AG08395 (cell line): ENCODE measurements around the gene GUCD1.
"Not testable (repeated sequence)": the region's sequence is repeated elsewhere in the genome, so short reads cannot be mapped to it uniquely, and the experiment has no call there.

ENCODE experiments used
- DNase-seq: peaks from one replicate; pipeline ENCODE4 v3.0.0; 2012; ENCODE audit warnings: mixed read lengths, low spot score

Gene GUCD1

DNA sequence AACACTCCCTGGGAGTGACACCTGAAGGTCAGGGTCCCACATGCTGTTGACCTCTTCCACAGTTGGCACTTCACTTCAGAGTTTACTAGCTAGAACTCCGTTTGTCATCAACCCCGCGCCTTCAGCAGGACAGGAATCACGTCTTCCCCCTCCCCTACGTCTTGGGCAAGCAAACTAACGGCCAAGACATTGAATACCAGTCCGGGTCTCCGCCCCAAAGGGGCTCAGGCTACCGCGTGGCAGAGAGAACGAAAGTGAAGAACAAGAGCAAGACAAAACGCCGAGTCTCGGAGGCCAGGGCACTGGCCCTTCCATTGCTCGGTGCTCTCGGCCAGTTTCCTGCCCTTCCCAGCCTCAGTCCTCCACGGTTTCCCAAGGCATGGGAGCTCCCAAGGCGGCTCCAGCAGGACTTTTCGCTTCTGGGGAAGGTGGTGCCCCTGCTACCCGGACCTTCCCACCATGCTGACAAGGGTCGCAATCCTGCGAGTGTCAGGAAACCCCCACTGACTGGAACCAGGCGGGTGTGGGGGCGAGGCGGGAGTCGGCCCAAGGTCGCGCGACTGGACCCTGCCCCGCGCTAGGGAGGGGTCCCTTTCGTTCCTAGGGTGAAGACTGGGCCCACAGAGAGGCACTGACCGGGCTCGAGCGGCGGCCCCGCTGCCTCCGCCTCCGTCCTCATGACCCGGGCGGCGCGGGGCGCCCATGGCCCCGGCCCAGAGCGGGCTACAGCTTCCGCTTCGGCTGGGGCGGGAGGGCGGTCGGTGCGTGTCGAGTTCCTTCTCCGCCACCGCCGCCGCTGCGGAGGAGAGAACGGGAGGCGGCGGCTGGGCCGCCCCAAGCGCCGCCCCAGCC is at the start of gene GUCD1:
GUCD1 (minus strand) TSS at position 826 of the 852 bp plus-strand sequence; CDS start at position 679, 147 bp downstream.
- DNase-seq = peak; percentile 25

DNA sequence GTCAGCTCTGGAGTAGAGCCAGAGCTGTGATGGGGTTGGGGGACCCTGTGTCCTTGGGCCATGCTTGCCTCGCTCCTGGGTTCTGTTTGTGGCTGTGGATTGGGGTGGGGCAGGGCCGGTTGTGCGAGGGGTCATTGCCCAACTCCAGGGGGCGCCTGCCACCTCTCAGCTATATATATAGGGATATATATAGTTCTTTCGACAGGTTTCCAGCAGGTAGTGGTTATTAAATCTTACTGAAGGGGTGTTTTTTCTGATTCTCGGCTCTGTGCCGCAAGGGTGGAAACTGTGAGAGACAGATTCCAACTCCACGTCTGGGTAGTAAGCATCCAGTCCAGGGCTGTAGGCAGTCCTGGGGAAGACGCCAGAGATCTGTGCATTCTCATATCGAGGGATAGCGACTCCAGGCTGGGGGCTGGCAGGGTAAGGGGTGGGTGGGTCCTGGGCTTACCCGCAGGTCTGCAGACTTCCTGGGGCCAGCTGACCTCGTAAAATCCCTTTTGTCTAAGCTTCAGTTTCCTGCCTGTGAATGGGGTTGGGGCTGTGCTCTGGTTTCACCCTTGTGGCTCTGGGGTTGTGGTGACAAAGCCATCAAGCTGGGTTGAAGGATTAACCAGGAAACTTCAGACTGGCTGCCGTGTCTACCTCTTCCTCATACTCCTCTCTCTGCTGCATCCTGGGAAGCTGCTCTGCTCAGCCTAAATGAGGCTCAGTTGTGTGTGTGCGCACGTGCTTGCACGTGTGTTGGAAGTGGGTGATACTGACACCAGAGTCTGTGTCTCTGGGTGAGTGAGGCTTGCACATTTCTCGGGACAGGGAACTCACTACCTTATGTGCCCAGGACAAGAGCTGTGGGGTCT is 49.1 kb upstream of the GUCD1 start:
- not testable (repeated sequence) for DNase-seq

DNA sequence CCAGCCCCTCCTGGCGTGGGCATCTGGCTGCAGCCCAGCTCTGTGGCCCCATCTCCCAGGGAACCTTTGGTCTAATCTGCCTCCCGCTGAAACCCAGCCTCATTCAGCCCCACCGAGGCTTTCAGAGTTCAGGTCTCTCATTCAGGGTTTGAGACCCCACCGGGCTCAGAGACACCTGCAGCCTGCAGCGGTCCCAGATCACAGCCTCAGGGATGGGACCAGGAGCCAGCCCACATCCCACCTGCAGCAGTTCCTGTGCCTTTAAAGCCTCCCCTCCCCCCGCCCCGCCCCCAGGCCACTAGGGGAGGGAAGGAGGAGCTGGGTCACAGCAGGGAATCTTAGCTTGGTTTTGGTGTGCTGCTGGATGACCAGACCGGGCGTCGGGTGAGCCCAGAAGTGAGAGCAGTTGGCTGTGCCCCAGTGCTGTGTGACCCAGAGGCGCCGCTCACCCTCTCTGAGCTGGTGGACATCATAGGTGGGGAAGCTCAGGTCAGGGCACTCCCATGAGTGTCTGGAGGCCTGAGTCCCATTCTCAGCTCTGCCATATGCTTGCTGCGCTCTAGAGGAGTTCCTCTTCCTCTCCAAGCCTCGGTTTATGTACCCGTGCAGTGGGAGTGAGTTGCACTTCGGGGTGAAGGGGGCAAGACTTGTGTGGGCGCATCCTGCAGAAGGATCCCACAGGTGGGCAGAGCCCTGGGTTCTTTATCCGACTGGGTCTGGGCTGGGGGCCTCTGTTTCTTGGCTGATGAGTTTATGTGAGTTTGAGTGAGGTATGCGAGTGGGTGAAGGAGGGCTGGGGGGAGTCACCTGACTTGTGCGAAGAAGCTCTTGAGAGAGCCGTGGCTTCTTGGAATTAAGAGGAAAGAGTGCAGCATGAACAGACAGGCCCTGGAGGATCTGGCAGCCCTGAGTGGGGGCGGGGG is 48.2 kb upstream of the GUCD1 start, which contains the start of gene GGT1:
GGT1 (plus strand) TSS at position 347 of the 923 bp plus-strand sequence. CDS start 7,889 bp downstream, outside the sequence.
- DNase-seq = not testable (repeated sequence)

DNA sequence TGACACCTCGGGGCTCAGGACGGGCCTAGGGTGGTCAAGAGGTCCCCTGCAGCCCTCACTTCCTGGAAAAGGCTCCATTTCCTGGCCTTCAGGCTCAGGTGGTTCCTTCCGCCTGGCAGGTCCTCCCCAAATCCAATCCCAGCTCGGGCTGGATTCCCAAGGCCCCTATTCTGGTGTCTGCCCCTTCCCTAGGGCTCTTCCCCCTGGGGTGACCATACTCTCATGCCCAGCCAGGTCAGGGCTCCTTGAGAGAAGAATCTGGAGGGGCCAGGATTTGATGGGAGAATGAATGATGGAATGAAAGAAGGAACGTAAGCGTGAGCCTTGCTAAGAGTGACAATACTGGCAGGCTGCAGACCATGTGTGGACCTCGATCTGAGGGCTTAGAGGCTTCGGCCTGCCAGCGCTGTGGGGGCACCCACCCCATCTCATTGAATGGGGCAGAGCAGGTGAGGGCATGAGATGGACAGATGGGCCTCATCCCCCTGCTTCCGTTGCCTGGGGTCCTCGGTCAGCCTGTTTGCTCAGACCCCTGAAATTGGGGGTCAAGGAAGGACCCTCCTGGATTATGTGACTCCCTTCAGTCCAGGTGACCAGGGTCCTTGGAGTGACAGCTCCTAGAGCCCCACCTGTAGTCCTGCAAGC is 47.3 kb upstream of the GUCD1 start:
- DNase-seq = not testable (repeated sequence)

DNA sequence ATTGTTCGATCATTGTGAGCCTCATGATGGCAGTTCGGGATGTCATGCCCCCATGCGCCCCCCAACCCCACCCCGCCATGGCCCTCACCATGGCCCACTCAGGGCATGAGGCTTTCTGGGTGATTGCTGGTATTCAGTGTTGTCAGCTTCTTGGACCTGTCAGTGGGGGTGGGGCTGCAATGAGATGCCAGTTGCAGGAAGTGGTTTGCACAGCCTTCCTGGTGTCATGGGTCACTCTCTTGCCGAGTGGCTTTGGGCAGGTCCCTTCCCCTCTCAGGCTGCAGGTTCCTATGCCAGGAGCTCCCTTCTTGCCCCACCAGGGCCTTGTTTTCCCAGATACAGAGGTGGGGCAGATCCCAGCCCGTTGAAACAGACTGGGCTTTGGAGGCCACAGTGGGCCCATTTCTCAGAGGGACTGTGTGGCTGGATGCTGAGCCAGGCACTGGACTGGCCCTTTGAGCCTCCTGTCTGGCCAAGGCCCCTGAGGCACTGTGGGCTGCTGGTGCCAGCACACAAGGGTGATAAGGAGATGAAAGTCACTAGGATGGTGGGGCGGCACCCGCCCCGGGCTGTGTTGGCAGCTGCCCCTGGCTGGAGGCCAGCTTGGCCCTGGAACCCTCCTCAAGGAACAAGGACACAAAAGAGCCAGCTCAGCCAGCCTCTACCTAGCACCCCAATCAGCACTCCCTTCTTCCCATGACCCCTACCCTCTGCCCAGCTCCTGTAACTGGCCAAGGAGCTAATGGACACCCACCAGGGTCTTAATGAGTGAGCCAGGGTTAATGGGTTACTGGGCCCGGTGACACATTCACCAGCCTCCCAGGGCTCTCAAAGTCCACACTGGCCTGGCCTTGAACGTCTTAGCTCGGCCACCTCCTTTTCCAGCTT is 46.5 kb upstream of the GUCD1 start:
- no peak for DNase-seq

DNA sequence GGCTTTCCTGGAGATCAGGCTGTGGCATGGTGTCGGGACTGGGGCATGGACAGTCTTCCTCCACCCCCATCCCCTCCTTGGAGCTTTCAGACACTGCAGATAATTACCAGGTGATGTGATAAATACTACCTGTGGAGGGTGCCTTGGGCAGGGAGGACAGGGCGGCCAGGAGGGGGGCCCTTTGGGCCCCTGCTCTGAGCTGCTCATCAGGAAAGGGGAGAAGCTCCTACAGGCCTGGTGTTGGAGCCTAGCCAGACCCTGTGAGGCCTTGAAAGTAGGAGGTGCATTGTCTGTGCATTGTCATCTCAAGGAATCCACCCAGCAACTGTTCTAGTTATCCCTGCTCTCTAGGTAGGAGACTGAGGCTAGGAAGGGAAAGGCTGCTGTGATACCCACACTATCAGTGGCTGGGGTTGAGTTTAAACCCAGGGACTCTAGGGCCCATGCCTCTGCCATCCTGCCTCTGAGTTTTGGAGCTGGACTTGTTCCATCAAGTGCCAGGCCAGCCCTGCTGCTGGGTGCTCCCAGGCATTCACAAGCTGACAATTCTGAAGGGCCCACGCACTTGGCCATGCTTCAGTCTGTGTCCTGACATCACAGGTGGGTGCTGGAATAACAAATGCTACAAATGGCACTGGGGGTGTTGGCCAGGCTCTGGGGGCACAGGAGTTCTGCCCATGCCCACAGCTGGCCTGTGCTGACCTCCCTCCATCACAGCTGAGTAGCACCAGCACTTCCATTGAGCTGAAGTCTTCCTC is 45.2 kb upstream of the GUCD1 start:
- not testable (repeated sequence) for DNase-seq

DNA sequence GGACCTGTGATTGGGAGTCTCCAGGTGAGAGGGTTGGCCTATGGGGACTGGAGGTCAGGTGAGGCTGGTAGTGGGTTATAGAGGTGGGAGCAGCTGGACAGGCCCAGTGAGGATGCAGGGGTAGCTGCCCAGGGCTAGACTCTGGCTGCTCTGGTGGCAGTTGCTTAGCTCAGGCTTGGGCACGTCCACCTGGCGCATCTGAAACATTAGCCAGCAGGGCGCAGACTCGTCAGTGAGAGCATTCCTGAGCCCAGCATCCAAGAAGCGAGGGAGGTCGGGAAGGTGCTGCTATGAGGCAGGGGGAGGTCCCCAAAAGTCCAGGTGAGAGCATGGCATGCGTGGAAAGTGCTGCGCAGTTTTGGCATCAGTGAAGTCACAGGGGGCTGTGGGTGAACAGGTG is 44.6 kb upstream of the GUCD1 start:
- DNase-seq = no peak

DNA sequence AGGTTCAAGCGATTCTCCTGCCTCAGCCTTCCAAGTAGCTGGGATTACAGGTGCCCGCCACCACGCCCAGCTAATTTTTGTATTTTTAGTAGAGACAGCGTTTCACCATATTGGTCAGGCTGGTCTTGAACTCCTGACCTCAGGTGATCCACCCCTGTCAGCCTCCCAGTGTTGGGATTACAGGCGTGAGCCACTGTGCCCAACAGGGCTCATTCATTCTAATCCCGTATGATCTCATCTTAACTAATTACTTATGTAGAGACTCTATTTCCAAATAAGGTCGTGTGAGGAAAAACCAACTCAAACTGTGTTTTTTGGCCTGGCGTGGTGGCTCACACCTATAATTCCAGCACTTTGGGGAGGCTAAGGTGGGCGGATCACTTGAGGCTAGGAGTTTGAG is 42.1 kb upstream of the GUCD1 start:
- not testable (repeated sequence) for DNase-seq

DNA sequence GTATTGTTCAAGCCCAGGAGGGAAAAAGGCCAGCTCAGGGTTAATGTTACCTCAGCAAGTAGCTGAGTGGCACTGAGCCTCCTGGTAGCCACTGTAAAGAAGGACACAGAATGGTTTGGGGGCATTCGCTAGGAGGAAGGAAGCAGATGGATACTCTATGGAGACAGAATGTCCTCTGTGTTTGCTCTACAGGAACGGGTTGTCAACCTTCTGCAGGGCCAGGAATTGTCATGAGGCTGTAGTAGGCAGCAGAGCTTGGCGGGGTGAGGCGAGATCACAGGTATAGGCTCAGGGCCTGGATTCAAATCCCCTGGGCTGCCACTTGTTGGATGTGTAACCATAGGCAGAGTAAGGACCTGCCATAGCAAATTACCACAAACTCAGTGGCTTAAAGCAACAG is 40.9 kb upstream of the GUCD1 start:
- DNase-seq = no peak

DNA sequence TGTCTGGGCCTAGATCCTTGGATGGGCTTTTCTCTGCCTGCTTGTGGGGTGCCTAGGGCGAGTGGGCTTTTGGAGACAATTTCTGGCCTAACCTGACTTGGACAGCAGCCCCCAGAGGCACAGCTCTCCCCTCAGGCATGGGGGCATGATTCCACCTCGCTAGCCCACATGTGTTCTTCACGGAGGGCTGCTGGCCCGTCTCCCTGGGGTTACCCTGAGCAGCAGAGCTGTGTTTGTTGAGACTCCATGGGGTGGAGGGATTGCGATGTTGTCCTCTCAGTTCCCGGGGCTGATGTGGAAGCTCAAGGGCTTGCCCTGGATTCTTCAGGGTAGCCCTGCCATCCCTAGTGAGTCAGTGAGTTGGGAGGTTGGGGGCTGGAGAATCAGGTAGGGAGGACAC is 40.3 kb upstream of the GUCD1 start:
- DNase-seq = no peak

DNA sequence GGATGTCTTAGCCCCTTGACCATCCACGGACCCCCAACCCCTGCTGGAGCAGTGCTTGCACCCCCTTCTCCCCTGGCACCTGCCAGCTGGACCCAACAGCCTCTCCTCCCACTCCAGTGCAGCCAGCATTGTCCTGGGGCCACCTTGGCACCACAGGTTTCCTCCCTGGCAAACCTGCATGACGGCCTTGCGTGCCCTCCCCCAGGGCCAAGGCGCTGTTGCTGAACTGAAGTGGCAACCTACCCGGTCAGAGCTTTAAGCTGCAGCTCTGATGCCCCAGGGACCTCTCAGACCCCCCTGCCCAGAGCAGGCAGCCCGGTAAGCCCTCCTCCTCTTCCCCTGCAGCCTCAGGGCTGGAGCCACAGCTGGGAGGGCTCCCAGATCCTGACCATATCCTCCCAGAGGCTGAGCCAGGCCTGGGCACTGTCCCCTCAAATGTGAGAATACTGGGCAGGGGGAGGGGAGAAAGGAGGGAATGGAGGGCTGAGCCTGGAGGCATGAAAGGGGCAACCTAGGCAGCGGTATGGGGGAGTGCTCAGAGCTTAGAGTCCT is 39.7 kb upstream of the GUCD1 start:
- no peak for DNase-seq

DNA sequence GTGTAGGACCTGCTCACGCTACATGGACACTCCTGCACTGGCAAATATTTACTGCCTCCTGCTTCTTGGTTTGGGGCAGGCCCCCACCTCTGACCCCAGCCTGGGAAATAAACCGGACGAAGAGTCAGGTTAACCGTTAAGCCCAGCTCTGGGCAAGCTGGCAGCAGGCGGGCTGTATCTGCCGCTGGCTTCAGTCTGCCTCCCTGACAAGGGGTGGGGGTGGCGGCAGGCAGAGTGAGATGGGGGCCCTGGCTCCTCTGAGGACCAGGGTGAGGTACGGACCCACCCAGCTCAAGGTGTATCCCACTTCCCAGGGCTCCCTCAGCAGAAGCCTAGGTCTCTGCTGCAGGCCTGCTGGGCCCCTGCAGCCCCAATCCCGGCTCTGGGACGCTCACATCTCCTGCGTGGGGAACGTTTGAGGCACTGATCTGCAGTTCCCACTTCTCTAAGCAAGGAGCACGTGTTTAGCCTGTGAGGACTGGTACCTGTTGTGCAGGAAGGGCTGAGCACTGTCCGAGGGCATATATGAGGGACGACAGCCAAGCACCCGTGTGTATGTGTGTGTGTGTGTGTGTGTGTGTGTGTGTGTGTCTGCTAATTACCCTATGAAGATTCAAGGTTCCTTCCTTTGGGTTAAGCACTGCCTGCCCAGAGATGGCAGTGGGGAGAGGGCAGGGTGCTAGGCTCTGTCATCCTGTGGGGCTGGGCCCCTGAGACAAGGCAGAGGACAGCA is 39.1 kb upstream of the GUCD1 start:
- DNase-seq = no peak

DNA sequence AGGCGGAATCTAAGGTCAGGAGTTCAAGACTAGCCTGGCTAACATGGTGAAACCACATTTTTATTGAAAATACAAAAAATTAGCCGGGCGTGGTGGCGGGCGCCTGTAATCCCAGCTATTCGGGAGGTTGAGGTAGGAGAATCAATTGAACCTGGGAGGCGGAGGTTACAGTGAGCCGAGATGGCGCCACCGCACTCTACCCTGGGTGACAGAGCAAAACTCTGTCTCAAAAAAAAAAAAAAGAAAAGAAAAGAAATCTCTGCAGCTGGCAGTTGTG is 38.6 kb upstream of the GUCD1 start:
- DNase-seq = not testable (repeated sequence)

DNA sequence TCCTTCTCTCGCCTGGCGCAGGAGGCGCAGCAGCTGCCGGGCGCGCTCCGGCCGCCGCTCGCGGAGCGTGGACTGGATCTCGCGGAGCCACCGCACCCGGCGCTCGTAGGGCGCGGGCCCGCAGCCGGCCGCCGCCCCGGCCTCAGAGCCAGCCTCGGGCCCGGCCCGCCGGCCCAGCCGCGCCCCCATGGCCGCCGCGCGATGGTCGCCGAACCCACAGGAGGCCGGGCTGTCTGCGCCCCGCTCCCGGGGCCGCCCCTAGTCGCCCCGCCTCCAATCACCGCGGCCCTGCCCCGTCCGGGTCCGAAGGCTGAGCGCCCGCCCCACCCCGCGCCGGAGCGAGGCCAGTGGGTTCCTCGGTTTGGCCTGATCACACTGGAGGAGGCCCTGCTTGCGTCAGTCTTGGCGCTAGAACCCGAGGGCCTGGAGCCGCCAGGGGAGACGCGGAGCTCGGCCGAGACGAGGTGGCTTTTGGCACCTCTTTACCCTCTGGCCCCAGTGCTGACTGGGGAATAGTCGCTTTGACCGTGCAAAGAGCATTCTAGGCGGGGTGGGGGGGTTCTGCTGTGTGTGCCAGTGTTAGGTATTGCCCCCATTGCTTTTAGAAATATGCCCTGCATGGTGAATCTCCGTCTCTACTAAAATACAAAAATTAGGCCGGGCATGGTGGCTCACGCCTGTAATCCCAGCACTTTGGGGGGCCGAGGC is 38.1 kb upstream of the GUCD1 start, which contains the start of gene LRRC75B:
LRRC75B (minus strand) TSS at position 223 of the 708 bp plus-strand sequence; CDS start at position 189, 34 bp downstream.
- DNase-seq = peak; percentile 96

DNA sequence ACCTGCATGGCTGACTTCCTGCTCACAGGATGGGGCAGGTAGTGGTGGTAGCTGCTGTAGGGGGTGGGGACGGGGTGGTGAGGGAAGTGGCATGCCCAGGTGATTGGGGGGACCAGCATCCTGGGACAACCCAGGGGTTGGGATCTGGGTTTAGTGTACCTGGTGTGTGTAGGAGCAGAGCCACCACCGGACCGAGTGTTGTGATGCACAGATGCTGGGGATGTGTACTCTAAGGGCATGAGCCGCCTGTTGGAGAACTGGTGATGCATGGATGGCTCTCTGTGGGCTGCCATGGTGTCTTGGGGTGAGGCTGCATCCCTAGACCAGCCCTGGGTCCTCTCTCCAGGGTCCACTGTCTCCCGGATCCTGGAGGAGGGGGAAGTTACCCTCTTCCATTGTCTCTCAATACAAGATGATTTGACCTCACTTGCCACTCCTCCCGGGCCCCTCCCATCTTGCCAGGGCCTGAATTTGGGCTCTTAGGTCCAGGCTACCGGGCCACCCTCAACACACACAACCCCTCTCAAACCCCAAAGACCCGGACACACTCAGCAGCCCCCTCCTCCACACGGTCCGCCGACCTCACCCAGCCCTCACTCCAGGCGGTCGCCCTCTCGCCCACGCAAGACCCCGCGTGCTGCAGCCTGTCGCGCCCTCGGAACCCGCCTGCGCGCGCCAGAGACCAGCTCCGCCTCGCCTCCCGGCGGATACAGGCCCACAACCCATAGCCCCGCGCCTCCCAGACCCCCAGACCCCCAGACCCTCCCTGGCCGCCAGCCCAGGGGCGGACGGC is 37.3 kb upstream of the GUCD1 start:
- DNase-seq = peak; percentile 31

DNA sequence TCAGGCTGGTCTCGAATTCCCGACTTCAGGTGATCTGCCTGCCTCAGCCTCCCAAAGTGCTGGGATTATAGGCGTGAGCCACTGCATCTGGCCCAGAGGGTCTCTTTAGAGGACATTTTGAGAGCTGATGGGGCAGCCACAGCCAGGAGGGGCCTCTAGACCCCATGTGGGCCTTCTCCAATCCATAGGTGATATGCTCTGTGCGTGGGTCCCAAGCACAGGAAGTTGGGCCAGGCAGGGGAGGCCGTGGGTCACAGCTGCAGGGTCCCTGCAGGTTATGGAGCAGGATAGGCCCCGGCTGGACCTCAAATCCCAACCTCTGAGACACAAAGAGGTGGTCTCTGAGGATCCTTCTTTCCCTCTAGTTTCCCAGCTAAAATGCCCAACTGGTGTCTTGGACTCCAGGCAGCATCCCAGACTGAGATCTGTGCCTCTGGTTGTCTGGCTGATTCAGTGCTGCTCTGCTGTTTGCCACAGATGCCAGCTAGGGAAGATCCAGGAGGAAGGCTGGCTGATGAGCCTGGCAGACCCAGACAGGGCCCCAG is 36.4 kb upstream of the GUCD1 start:
- DNase-seq = no peak
